Calu3 (cell line): Measurements from ENCODE around the gene ZSCAN21. TPM values are rescaled to one million over a fixed set of nuclear protein-coding genes. Genes with fewer than 3 reads are reported as not detected.

Experiments
- BruUV-seq: library from RNA; stranded (reverse); fragments of 400-500 nt; replicated peaks from 2 replicates; lab custom pipeline; 2021; lab: Mats Ljungman, UMichigan
- CTCF ChIA-PET: fragments of 300-600 bp; sonication (Branson Sonifier 250); formaldehyde crosslinking; loops from one replicate; lab custom pipeline; 2022; ENCODE audit warnings: antibody characterized with exemption; lab: Charles Lee
- DNase-seq: peaks from one replicate; pipeline ENCODE4 v3.0.0; 2022
- H3K27ac Mint-ChIP-seq: one replicate; pipeline ENCODE4 v1.8.0; 2022; ENCODE audit warnings: mixed read lengths; ENCODE audit not compliant: unreplicated experiment
- H3K27me3 Mint-ChIP-seq: one replicate; pipeline ENCODE4 v1.8.0; 2022; ENCODE audit warnings: mixed read lengths; ENCODE audit not compliant: unreplicated experiment
- H3K36me3 Mint-ChIP-seq: one replicate; pipeline ENCODE4 v1.8.0; 2022; ENCODE audit warnings: mild to moderate bottlenecking, moderate library complexity, mixed read lengths; ENCODE audit not compliant: insufficient read depth, unreplicated experiment
- H3K4me1 Mint-ChIP-seq: one replicate; pipeline ENCODE4 v1.8.0; 2022; ENCODE audit warnings: mild to moderate bottlenecking, low read depth, mixed read lengths; ENCODE audit not compliant: unreplicated experiment
- H3K4me3 Mint-ChIP-seq: one replicate; pipeline ENCODE4 v1.8.0; 2022; ENCODE audit warnings: mild to moderate bottlenecking, low read depth, moderate library complexity, mixed read lengths; ENCODE audit not compliant: unreplicated experiment
- H3K9me3 Mint-ChIP-seq: one replicate; pipeline ENCODE4 v1.8.0; 2022; ENCODE audit warnings: low read depth, mixed read lengths; ENCODE audit not compliant: unreplicated experiment
- CTCF ChIP-seq: fragments of 200-600 bp; IDR thresholded peaks from one replicate; pipeline ENCODE4 v1.8.0; 2022; ENCODE audit warnings: antibody characterized with exemption; ENCODE audit not compliant: unreplicated experiment
- intact Hi-C: fragments of 100-400 bp; cut with micrococcal nuclease; formaldehyde crosslinking; loops from one replicate; pipeline ENCODE4 v1.10.0; 2022; ENCODE audit not compliant: unreplicated experiment
- total RNA-seq: library from RNA; stranded (reverse); gene quantifications from 2 replicates; pipeline ENCODE4 v1.2.3, GENCODE V29; 2022

ZSCAN21 gene
- total RNA-seq, 1 experiment from 2014 or later = 5.5 TPM

GRCh38 chr7:100099452-100099851 is 49.9 kb downstream of the ZSCAN21 start:
- H3K36me3 Mint-ChIP-seq = peaks cover 89% of the 10 kb centered on the region
- peak overlapping the region; percentile 74 for H3K27ac Mint-ChIP-seq
- DNase-seq = no peak
- peak overlapping the region; percentile 90 for H3K4me3 Mint-ChIP-seq
- CTCF ChIA-PET = no interaction called here
- peaks cover 14% of the 10 kb centered on the region for H3K4me1 Mint-ChIP-seq
- intact Hi-C loops = no loop called here
- TF ChIP-seq CTCF = no peak
- no TSS peak for BruUV-seq
- no peaks in the 10 kb centered on the region for H3K9me3 Mint-ChIP-seq
- H3K27me3 Mint-ChIP-seq = no peaks in the 10 kb centered on the region

GRCh38 chr7:100100420-100101015 is 50.9 kb downstream of the ZSCAN21 start:
- H3K36me3 Mint-ChIP-seq = peaks cover 78% of the 10 kb centered on the region
- intact Hi-C loops = no loop called here
- no TSS peak for BruUV-seq

GRCh38 chr7:100101016-100101862 is 51.7 kb downstream of the ZSCAN21 start, which contains the start of the genes AP4M1 and MCM7:
Gene AP4M1, plus strand, starts transcription at chr7:100101643. Its CDS starts 72 bp downstream, at chr7:100101715.
Gene MCM7, minus strand, starts transcription at chr7:100101397. Its CDS starts 103 bp downstream, at chr7:100101294.
- BruUV-seq = TSS peak; percentile 50
- Mint-ChIP-seq H3K36me3 (peaks cover 72% of the 10 kb centered on the region), H3K4me1 (peaks cover 14% of the 10 kb centered on the region), H3K27ac (peak within 1 kb of the TSS; percentile 93), H3K9me3 (no peaks in the 10 kb centered on the region), H3K27me3 (no peaks in the 10 kb centered on the region), H3K4me3 (peak within 1 kb of the TSS; percentile 90)
- CTCF ChIA-PET = interaction anchor here (0.7 kb wide), 1 partner anchor 40 kb away, joined by 3 read pairs; no protein-coding TSS in a partner anchor
- TF ChIP-seq CTCF = no peak
- intact Hi-C loops = no loop called here
- peak; percentile 97 for DNase-seq

More at GRCh38 chr7:100100420-100101015, 50.9 kb downstream of the ZSCAN21 start:
- H3K27me3 Mint-ChIP-seq = no peaks in the 10 kb centered on the region
- H3K9me3 Mint-ChIP-seq = no peaks in the 10 kb centered on the region
- peak overlapping the region; percentile 93 for H3K27ac Mint-ChIP-seq
- H3K4me3 Mint-ChIP-seq = peak overlapping the region; percentile 90
- no peak for TF ChIP-seq CTCF
- H3K4me1 Mint-ChIP-seq = peaks cover 14% of the 10 kb centered on the region
- DNase-seq = peak; percentile 93
- CTCF ChIA-PET = interaction anchor here (0.7 kb wide), 1 partner anchor 41 kb away, joined by 3 read pairs; no protein-coding TSS in a partner anchor

GRCh38 chr7:100102950-100103840 is 53.6 kb downstream of the ZSCAN21 start:
- Mint-ChIP-seq H3K27me3 (no peaks in the 10 kb centered on the region), H3K4me1 (peaks cover 11% of the 10 kb centered on the region), H3K4me3 (peak overlapping the region; percentile 90), H3K9me3 (no peaks in the 10 kb centered on the region), H3K36me3 (peaks cover 74% of the 10 kb centered on the region), H3K27ac (peak overlapping the region; percentile 78)
- DNase-seq = no peak
- CTCF ChIA-PET = no interaction called here
- TF ChIP-seq CTCF = no peak
- intact Hi-C loops = no loop called here
- BruUV-seq = TSS peak; percentile 34
